Mesenchymal stem cell (in vitro differentiated cells and primary cell): ENCODE data around the gene RNLS.

Source experiments
- DNase-seq: peaks from one replicate; pipeline ENCODE4 v3.0.0-alpha.2; 2013
- H2AFZ ChIP-seq: one replicate; pipeline ENCODE4 v1.6.1; 2013; ENCODE audit warnings: low read depth, mild to moderate bottlenecking, control low read depth, inconsistent platforms, low read length, moderate library complexity
- H2AK5ac ChIP-seq: 2 replicates; pipeline ENCODE4 v1.6.1; 2013; ENCODE audit warnings: low read length, moderate library complexity, mild to moderate bottlenecking, inconsistent platforms; ENCODE audit not compliant: severe bottlenecking
- H2BK120ac ChIP-seq: one replicate; pipeline ENCODE4 v1.6.1; 2013; ENCODE audit warnings: low read depth, mild to moderate bottlenecking, inconsistent platforms, low read length, moderate library complexity
- H2BK12ac ChIP-seq, 2 experiments: one replicate each; pipeline ENCODE4 v1.6.1; 2013; ENCODE audit warnings: inconsistent platforms in 2 of 2, low read length in 2 of 2, mild to moderate bottlenecking in 2 of 2, moderate library complexity in 2 of 2, control low read depth in 1 of 2
- H2BK15ac ChIP-seq: one replicate; pipeline ENCODE4 v1.6.1; 2013; ENCODE audit warnings: mild to moderate bottlenecking, low read depth, inconsistent platforms; ENCODE audit not compliant: poor library complexity, severe bottlenecking
- H2BK5ac ChIP-seq: 2 replicates; pipeline ENCODE4 v1.6.1; 2013; ENCODE audit warnings: low read depth, mild to moderate bottlenecking, low read length, control low read depth, inconsistent platforms; ENCODE audit not compliant: poor library complexity, severe bottlenecking
- H3K14ac ChIP-seq, 2 experiments: one replicate each; pipeline ENCODE4 v1.6.1; 2013; ENCODE audit warnings: inconsistent platforms in 2 of 2, low read length in 2 of 2, control low read depth in 1 of 2, mild to moderate bottlenecking in 1 of 2, moderate library complexity in 1 of 2
- H3K18ac ChIP-seq, 2 experiments: one replicate each; pipeline ENCODE4 v1.6.1; 2013; ENCODE audit warnings: inconsistent platforms in 2 of 2, low read length in 2 of 2, control low read depth in 1 of 2, low read depth in 1 of 2, mild to moderate bottlenecking in 1 of 2
- H3K23ac ChIP-seq, 2 experiments: one replicate each; pipeline ENCODE4 v1.6.1; 2013; ENCODE audit warnings: inconsistent platforms in 2 of 2, low read length in 2 of 2, mild to moderate bottlenecking in 2 of 2, moderate library complexity in 2 of 2, control low read depth in 1 of 2
- H3K27ac ChIP-seq: 2 replicates; pipeline ENCODE4 v1.5.1; 2013; ENCODE audit warnings: mild to moderate bottlenecking, moderate library complexity, low read length, control low read depth, inconsistent platforms; ENCODE audit not compliant: poor library complexity, severe bottlenecking
- H3K27me3 ChIP-seq, 2 experiments: 2 replicates each; pipeline versions ENCODE4 v1.6.1 to v1.7.0; 2013; ENCODE audit warnings: low read length in 2 of 2, mild to moderate bottlenecking in 2 of 2, moderate library complexity in 2 of 2, control low read depth in 1 of 2, inconsistent platforms in 1 of 2; ENCODE audit not compliant: control insufficient read depth in 1 of 2, insufficient read depth in 1 of 2
- H3K36me3 ChIP-seq, 2 experiments: 2 replicates each; pipeline versions ENCODE4 v1.6.1 to v1.7.0; 2013; ENCODE audit warnings: low read length in 2 of 2, control low read depth in 1 of 2, inconsistent platforms in 1 of 2, low read depth in 1 of 2, mild to moderate bottlenecking in 1 of 2; ENCODE audit not compliant: insufficient read depth in 2 of 2, control insufficient read depth in 1 of 2
- H3K4ac ChIP-seq, 2 experiments: one replicate each; pipeline ENCODE4 v1.6.1; 2013; ENCODE audit warnings: inconsistent platforms in 2 of 2, low read length in 2 of 2, mild to moderate bottlenecking in 2 of 2, moderate library complexity in 2 of 2, control low read depth in 1 of 2, low read depth in 1 of 2
- H3K4me1 ChIP-seq: 2 replicates; pipeline ENCODE4 v1.6.1; 2013; ENCODE audit warnings: low read depth, low read length, control low read depth; ENCODE audit not compliant: control insufficient read depth, insufficient read depth
- H3K4me2 ChIP-seq: 2 replicates; pipeline ENCODE4 v1.6.1; 2013; ENCODE audit warnings: low read length, mild to moderate bottlenecking, inconsistent platforms; ENCODE audit not compliant: poor library complexity, severe bottlenecking
- H3K4me3 ChIP-seq, 2 experiments: 2 replicates each; pipeline versions ENCODE4 v1.5.1 to v1.7.0; 2013; ENCODE audit warnings: low read length in 2 of 2, mild to moderate bottlenecking in 2 of 2, control low read depth in 1 of 2, low read depth in 1 of 2; ENCODE audit not compliant: insufficient read depth in 1 of 2
- H3K79me1 ChIP-seq: replicated peaks from 2 replicates; pipeline ENCODE4 v1.6.1; 2013; ENCODE audit warnings: mild to moderate bottlenecking, control low read depth, low read length, inconsistent platforms; ENCODE audit not compliant: poor library complexity, severe bottlenecking
- H3K9ac ChIP-seq: 2 replicates; pipeline ENCODE4 v1.7.0; 2013; ENCODE audit warnings: mild to moderate bottlenecking, low read length, moderate library complexity
- H3K9me3 ChIP-seq: 2 replicates; pipeline ENCODE4 v1.7.0; 2013; ENCODE audit warnings: mild to moderate bottlenecking, low read length; ENCODE audit not compliant: control insufficient read depth
- H4K8ac ChIP-seq: one replicate; pipeline ENCODE4 v1.6.1; 2013; ENCODE audit warnings: inconsistent platforms, mild to moderate bottlenecking, low read length, moderate library complexity
- H4K91ac ChIP-seq: one replicate; pipeline ENCODE4 v1.6.1; 2013; ENCODE audit warnings: mild to moderate bottlenecking, low read length, inconsistent platforms
- WGBS: methylation state at CpG from one replicate; pipeline ENCODE4 v1.1.7; 2013; ENCODE audit warnings: mixed read lengths; 5-methylcytosine and 5-hydroxymethylcytosine counted together

Gene RNLS

GRCh38 chr10:88336334-88336733 lies 246.8 kb downstream of the RNLS start:
- no peaks in the 10 kb centered on the region for H3K79me1 ChIP-seq
- no peak overlapping the region for H3K4me2 ChIP-seq
- H3K27me3 ChIP-seq = no peaks in the 10 kb centered on the region
- WGBS = no CpG with 5 or more reads among the region's 4 CpGs
- no peak overlapping the region for H3K9ac ChIP-seq
- no peak overlapping the region for H3K4me3 ChIP-seq
- no peaks in the 10 kb centered on the region for H3K36me3 ChIP-seq
- no peak overlapping the region for H3K27ac ChIP-seq
- H2BK12ac ChIP-seq = no peak overlapping the region
- H4K91ac ChIP-seq = no peak overlapping the region
- no peaks in the 10 kb centered on the region for H3K9me3 ChIP-seq
- H3K23ac ChIP-seq = no peak overlapping the region
- H2AK5ac ChIP-seq = no peak overlapping the region
- no peak overlapping the region for H4K8ac ChIP-seq
- H2BK120ac ChIP-seq = no peak overlapping the region
- no peak overlapping the region for H2AFZ ChIP-seq
- H3K18ac ChIP-seq = no peak overlapping the region
- no peak for DNase-seq
- H3K4me1 ChIP-seq = no peaks in the 10 kb centered on the region
- H2BK5ac ChIP-seq = no peak overlapping the region
- H3K4ac ChIP-seq = no peak overlapping the region
- no peak overlapping the region for H3K14ac ChIP-seq
- H2BK15ac ChIP-seq = no peak overlapping the region

DNA sequence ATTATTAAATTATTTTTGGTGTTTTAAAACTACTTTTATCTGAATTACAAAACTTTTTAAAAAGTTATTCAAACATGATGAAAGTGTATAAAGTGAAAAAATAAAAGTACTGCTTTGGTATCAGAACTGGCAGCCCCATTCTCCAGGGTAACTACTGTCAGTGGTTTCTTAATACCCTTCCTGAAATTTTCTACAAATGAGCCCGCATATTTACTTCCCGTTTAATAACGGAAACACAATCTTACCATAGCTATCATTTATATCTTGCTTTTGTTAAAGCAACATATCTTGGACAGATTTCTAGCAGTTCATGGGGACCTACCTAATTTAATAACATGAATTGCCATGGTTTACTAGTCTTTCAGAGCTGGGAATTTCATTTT lies 249.9 kb downstream of the RNLS start:
- Histone ChIP-seq H2BK12ac (no peak overlapping the region), H4K8ac (no peak overlapping the region), H2AFZ (no peak overlapping the region), H2BK15ac (no peak overlapping the region), H3K4me2 (no peak overlapping the region), H2AK5ac (no peak overlapping the region), H3K4ac (no peak overlapping the region), H4K91ac (no peak overlapping the region), H3K9me3 (no peaks in the 10 kb centered on the region), H3K14ac (no peak overlapping the region), H3K4me3 (no peak overlapping the region), H2BK120ac (no peak overlapping the region), H3K27me3 (no peaks in the 10 kb centered on the region), H3K9ac (no peak overlapping the region), H3K27ac (no peak overlapping the region), H2BK5ac (no peak overlapping the region), H3K36me3 (no peaks in the 10 kb centered on the region), H3K4me1 (no peaks in the 10 kb centered on the region), H3K18ac (no peak overlapping the region), H3K23ac (no peak overlapping the region), H3K79me1 (no peaks in the 10 kb centered on the region)
- WGBS = 93% methylated on average over 3 of the region's 3 CpGs
- DNase-seq = no peak

GRCh38 chr10:88332503-88333247 lies 250.4 kb downstream of the RNLS start:
- no peak overlapping the region for H3K4me3 ChIP-seq
- H2BK12ac ChIP-seq = no peak overlapping the region
- H3K9ac ChIP-seq = no peak overlapping the region
- H3K4ac ChIP-seq = no peak overlapping the region
- no peaks in the 10 kb centered on the region for H3K36me3 ChIP-seq
- DNase-seq = no peak
- no peak overlapping the region for H2BK120ac ChIP-seq
- H3K23ac ChIP-seq = no peak overlapping the region
- no peak overlapping the region for H3K4me2 ChIP-seq
- H3K9me3 ChIP-seq = no peaks in the 10 kb centered on the region
- no peak overlapping the region for H2AK5ac ChIP-seq
- H3K27ac ChIP-seq = no peak overlapping the region
- H3K79me1 ChIP-seq = no peaks in the 10 kb centered on the region
- H3K18ac ChIP-seq = no peak overlapping the region
- H3K27me3 ChIP-seq = no peaks in the 10 kb centered on the region
- H2BK5ac ChIP-seq = no peak overlapping the region
- 76% methylated on average over 1 of the region's 3 CpGs for WGBS
- H4K8ac ChIP-seq = no peak overlapping the region
- no peaks in the 10 kb centered on the region for H3K4me1 ChIP-seq
- no peak overlapping the region for H2BK15ac ChIP-seq
- H4K91ac ChIP-seq = no peak overlapping the region
- no peak overlapping the region for H3K14ac ChIP-seq
- no peak overlapping the region for H2AFZ ChIP-seq

DNA sequence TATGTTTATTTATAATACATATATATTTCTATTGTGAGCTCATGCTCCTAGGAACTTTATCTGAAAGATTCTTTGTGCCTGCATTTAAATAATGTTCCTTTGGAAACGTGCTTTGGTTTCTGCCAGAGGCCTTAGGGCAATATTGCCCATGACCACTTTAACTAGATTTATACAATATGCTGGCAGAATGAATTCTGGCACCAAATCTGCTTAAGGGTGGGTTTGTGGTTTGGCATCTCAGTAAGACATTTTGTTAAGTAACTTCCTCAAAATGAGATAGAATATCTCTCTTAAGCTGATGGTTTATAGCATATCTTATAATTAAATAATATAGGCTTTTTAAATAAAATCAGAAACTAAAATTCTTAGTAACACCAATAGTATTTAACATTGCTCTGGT lies 252.9 kb downstream of the RNLS start:
- H3K79me1 ChIP-seq = no peaks in the 10 kb centered on the region
- no peak overlapping the region for H3K18ac ChIP-seq
- no peak overlapping the region for H2BK5ac ChIP-seq
- no peak overlapping the region for H2AK5ac ChIP-seq
- H3K27me3 ChIP-seq = no peaks in the 10 kb centered on the region
- H2BK120ac ChIP-seq = no peak overlapping the region
- no peak overlapping the region for H4K8ac ChIP-seq
- H3K4ac ChIP-seq = no peak overlapping the region
- no peak overlapping the region for H4K91ac ChIP-seq
- H2BK15ac ChIP-seq = no peak overlapping the region
- H3K9me3 ChIP-seq = no peaks in the 10 kb centered on the region
- no peak overlapping the region for H3K4me2 ChIP-seq
- WGBS = 78% methylated on average over 1 of the region's 1 CpG
- H2AFZ ChIP-seq = no peak overlapping the region
- no peak overlapping the region for H3K27ac ChIP-seq
- H2BK12ac ChIP-seq = no peak overlapping the region
- H3K4me1 ChIP-seq = no peaks in the 10 kb centered on the region
- no peak overlapping the region for H3K4me3 ChIP-seq
- no peak overlapping the region for H3K9ac ChIP-seq
- DNase-seq = no peak
- H3K23ac ChIP-seq = no peak overlapping the region
- no peaks in the 10 kb centered on the region for H3K36me3 ChIP-seq
- H3K14ac ChIP-seq = no peak overlapping the region
